Measurements from ENCODE around the gene DAAM2.

The DAAM2 gene

DNA sequence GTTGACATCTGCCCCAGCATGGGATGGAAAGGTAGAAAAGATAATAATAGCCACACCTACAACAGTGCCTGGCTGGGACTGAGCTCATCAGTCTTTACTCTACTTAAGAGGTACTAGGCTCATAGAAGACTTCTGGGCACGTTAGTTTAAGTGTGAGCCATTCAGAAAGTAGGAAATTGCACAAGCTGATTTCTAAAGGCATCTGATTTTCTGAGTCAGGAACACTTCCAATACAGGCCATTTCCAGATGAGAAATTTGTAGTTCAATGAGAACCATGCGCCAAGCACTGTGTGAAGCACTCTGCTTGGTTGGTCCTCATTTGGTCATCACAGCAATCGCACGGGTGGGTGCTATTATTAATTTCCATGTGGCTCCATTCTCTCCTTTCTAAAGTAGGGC is 99.8 kb downstream of the DAAM2 start:
- no peak for DNase-seq

DNA sequence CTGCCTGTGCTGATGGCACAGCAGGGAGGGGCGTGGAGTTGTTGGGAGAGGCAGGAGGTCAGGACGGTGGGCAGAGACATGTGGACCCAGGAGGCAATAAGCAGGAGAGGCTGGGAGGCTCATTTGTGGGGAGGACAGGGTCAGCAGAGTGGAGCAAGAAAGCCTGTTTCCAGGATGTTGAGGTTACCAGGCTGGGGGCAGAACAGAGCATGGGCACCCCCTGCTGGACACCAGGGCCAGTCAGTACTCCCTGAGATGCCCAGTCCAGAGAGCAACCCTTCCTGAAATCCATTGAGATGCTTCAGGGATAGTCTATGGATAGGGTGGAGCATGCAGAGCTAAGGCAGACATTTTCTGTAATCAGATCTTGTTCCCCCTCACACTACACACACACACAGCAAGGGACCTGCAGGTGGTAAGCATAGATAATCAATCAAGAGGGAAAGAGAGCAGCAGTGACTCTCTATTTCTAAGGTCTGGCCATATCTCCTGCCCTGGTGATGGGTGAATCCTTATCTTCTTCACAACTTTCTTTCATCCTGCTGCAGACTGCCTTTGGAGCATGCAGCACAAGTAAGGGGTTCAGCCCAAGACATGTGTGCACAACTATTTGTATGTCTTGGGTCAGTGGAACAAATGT is 100.4 kb downstream of the DAAM2 start:
- DNase-seq: peak; percentile 71

DNA sequence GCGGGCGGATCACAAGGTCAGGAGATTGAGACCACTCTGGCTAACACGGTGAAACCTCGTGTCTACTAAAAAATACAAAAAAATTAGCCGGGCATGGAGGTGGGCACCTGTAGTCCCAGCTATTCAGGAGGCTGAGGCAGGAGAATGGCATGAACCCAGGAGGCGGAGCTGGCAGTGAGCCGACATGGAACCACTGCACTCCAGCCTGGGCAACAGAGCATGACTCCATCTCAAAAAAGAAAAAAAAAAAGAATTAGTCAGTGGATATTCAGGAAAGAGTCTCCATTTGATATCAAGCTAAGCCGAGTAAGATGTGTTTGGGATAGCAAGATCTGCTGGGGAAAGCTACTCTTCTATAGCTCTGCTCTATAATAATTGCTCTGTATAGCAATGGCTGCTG is 101.1 kb downstream of the DAAM2 start:
- no peak for DNase-seq

DNA sequence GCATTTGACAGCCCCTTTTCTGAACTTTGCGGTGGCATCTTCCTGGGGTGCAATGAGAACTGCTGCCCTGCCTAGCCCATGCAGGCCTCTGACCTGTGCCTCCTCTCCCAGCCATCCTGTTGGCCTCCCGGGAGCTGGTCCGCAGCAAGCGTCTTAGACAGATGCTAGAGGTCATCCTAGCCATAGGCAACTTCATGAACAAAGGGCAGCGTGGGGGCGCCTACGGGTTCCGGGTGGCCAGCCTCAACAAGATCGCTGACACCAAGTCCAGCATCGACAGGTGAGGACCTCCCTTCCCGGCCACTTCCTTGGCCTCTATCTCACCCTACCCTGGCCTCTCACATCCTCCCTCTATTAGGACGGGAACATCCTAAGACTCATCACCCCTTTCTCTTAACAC is 104.5 kb downstream of the DAAM2 start:
- no peak for DNase-seq

DNA sequence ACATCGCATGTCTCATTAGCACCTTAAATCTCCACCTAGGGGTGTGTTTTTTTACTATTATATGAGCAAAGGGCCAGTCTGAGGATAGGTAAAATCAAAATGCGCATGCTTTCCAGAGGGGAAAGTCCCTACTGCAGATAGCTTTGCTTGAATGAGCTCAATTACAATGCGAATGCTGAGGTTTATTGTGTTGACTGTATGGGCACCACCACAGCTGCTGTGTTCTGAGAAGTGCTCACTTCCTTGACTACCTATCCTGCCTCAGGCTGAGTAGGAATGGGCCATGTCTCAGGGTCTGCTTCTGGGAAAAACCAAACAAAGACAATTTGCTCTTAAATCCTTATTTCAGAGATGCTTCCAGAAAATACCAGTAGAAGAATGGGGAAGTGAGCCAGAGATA is 105.5 kb downstream of the DAAM2 start:
- DNase-seq: no peak

DNA sequence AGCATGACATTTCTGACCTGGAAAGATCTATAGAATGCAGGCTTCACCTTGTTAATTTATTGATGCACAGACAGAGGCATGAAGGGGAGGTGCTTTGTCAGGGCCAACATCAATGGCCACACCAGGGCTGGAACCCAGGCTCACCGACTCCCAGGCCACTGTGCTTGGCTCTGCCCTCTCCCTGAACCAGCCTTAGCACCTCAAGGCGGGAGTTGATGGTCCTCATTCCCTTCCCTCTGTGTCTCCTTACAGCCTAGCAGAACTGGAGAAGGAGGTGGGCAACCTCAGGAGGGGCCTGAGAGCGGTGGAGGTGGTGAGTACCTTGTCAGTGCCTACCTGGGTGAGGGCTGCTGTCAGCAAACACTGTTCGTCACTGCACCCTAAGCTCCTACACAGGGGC is 106.4 kb downstream of the DAAM2 start:
- DNase-seq: no peak

DNA sequence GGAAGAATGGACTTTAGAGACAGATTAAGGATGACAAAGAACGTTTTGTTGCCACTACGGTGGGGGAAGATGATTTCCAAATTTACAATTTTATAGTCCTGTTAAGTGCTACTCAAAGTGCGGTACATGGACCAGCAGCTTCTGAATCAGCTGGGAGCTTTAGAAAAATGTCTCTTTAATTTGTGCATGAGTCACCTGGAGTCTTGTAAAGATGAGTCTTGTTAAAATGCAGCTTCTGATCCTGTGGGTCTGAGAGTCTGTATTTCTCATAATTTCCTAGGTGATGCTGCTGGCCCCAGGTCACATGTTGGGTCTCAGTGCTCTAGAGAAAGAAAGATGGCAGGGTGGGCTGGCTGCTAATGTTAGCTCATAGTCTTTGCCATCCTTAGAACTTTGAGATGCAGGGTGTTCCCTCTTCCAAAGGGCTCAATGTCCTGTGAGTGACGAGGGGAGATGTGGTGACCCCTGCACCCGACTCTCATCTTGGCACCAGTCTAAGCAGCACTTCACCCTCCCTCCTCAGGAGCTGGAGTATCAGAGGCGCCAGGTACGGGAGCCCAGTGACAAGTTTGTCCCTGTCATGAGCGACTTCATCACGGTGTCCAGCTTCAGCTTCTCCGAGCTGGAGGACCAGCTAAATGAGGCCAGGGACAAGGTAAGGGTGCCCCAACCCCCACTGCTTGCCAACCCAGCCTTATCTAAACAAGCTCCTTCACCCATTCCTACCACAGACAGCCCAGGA is 107.5 kb downstream of the DAAM2 start:
- DNase-seq: no peak

DNA sequence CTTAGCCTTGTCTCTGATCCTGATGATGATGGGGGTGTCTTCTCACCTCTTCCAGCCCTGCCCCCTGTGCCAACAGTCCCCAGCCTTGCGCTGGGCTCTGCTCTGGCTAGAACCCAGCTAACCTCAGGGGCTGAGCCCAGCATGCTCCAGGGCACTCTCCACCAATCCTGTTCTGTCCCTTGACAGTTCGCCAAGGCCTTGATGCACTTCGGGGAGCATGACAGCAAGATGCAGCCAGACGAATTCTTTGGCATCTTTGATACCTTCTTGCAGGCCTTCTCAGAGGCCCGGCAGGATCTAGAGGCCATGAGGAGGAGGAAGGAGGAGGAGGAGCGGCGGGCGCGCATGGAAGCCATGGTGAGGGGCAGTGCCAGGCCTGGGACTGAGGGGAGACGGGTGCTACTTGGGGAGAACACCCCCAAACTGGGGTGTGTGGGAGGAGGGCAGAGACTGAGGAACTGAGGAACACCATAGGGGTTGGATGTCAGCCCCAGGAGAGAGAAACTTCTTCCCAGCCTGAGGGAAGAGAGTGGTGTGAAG is 109.0 kb downstream of the DAAM2 start:
- no peak for DNase-seq

DNA sequence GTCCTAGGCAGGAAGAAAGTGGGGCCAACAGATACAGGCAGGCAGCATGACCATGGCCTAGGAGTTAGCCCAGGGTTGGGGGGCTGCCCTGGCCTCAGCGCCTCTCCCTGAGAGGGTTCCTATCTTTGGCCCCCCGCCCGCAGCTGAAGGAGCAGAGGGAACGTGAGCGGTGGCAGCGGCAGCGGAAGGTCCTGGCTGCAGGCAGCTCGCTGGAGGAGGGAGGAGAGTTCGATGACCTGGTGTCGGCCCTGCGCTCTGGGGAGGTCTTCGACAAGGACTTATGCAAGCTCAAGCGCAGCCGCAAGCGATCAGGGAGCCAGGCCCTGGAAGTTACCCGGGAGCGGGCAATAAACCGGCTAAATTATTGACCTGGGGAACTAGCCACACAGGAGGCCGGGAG is 109.5 kb downstream of the DAAM2 start:
- DNase-seq: no peak

DNA sequence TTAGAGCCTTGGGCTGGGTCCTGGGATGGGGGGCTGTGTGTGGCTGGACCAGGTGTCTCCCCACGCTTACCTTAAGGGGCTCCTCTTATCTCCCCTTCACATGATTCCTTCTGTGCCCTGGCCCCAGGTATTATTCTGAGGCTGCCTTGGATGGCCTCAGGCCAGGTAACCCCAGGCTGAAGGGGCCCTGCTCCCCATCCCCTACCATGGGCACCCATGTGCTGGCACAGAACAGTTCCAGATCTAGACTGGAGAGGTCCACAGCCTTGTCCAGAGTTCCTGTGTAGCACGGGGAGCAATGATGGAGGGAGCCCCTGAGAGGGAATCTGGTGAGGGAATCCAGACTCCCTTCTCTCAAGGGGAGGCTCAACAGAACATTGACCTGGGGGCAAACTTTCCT is 110.0 kb downstream of the DAAM2 start:
- no peak for DNase-seq

DNA sequence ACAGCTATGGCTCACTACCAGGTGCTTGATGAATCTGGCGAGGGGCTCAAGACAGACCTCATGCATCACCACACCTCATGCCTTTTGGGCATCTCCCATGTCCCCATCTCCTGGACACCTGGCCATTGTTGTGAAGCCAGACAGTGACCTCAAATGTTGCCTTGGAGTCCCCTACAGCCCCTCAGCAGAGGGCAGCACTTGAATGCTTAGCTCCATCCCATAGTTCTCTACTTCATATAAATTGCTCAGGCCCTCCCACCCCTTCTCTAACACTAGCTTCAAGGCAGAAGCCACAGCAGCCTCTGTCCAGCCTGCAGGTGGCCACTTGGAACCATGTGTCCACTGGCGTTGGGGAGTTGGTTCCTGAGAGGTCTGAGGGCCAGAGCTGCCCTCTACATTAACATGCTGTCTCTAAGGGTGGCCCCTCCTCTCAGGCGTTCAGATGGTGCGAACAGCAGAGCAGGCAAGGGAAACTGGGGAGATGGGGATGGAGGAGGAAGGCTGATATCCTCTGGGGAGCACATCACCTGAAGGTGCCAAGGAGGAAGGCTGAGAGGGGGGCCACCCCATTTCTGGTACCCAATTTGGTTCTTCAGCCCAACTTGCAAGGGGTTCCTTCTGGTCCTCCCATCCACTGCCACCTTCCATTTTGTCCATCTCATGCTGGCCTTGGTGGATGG is 110.8 kb downstream of the DAAM2 start:
- DNase-seq: no peak

DNA sequence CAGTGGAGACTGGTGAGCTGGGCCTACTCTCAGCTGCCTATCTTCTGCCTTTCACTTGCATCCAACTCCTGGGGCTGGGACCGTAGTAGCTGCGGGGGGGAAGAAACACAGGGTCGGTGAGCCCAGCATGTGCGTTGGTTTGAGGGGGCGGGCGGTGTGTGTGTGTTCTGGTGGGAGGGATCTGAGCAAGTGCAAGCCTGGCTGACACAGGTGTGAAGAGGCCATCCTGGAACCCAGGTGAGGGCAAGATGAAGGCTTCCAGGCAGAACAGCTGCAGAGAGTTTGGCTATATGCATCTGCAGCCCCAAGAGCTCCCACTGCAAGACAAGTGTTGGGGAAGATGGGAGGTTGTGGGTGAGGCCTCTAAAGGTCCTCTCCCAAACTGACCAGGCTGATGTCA is 111.5 kb downstream of the DAAM2 start:
- no peak for DNase-seq

DNA sequence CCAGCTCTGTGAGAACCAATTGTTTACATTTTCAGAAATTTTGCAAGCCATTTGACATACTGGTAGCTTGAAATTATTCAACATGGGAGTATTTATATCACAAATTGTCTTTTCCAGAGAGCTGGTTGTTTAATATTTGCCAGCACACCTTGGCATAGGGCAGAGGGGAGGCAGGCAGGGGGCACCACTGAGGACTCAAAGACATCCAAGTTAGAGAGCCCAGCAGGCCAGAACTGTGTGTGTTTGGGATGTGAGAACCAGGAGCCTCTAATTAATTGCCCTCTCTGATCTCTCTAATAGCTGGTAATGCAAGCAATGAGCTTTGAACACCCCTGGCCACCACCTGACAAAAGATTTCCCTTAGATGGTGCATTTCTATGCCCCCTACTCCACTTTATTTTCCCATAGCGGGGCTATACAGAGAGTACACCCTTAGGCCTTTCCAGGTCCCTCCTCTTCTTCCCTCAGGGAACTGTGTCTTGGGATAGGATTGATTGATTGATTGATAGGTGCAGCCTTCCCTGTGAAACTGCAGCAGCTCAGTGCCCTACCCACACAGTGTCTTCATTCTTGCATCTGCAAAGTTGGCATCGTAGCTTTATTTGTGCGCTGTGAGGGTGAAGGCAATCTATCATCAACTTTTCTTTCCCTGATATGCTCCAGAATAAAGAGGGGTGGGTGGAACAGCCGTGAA is 112.9 kb downstream of the DAAM2 start:
- DNase-seq: no peak

DNA sequence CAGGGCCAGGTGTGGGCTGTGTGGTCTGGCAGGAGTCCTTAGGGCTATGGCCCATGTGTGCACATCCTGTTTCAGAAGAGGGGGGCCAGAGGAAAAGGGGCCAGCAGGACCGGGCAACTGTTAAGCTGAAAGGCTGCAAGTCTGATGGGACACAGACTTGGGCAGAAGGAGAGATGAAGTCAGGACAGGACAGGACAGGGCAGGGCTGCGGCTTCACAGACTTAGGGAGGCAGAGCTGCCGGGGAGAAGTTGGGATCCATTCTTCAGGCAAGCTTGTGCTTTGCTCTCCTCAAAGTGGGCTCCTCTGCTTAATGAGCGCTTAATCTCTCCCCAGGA is 113.4 kb downstream of the DAAM2 start:
- DNase-seq: no peak

DNA sequence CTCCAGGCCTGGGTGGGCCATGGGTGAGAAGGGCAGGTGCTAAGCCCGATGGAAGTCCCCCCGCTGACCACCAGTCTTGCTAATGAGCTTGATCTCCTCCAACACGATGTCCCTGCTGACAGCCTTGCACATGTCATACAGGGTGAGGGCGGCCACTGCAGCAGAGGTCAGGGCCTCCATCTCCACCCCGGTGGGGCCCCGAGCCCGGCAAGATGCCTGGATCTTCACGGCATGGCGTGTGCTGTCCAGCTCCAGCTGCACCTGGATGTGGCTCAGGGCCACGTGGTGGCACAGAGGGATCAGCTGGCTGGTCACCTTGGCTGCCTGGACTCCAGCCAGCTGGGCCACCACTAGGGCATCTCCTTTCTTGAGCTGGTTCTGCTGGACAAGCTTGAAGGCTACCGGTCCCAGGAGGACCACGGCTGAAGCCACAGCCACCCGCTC is 114.2 kb downstream of the DAAM2 start:
- no peak for DNase-seq

DNA sequence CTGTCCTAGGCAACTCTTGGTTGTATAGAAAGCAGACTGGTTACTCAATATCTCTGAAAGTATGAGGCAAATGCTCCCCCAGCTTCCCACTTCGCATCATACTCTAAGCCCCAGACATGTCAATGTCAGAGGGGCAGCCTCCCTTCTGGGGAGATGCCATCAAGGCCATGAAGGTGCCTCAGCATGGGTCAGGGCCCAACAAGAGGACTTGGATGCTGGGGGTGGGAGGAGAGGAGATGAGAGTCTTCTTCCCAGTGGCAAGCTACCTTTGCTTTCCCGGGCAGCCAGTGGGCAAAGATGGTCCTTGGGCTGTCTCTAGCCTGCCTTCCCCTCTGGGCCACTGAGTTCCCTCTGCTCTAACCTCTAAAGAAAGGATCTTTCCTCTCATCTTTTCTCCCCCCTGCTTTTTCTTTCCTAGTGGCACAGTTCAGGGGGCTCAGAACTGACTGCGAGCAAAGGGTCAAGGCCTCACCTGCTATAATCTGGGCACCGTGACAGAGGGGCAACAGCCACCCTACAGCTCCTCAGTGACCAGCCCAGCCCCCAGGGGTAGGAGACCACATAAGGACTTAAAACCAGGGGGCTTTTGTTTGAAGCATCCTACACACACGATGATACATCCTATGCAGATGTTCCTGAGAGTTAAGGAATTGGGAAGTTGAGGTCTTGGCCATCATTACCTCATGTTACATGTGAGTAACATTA is 115.8 kb downstream of the DAAM2 start:
- no peak for DNase-seq

DNA sequence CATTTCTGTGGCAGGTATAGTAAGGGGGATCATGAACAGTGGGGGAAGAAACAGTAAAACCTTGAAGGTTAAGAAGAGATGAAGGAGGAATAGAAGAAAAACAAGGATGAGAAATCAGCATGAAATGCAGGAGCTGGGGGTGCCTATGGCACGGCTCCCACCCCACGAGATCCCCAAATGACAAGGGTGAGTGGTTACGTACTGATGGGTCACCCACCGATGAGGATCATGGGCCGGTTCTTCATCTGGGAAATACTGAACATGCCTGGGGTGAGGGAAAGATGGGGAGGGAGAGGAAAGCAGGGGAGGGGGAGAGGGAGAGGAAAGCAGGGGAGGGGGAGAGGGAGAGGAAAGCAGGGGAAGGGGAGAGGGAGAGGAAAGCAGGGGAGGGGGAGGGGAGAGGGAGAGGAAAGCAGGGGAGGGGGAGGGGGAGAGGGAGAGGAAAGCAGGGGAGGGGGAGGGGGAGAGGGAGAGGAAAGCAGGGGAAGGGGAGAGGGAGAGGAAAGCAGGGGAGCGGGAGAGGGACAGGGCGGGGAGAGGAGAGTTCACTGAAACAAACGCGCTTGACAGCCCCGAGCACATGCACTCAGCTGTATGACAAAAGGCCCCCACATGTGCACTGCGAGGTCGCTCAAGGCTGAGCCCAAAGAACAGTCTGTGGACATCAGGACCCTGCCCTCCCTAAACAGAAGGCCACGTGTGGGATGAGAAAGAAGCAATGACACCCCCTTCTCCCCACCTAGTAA is 116.8 kb downstream of the DAAM2 start:
- DNase-seq: no peak

DNA sequence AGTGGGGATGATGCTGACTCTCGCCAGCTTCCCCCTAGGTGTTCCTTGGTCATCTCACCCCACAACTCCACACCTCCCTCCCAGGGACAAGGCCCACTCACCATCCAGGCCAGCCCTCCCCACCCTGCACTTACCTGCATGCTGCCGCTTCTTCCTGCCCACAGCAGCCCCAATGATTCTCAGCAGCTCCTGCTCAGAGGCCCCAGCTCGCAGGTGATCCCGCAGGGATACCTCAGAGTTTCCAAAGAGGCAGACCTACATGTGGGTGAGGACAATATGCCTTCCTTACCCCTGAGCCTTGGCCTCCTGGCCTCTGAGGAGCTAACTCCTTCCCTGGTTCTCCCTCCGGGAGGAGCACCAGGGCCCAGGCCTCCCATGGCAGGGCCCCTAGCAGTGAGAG is 117.5 kb downstream of the DAAM2 start:
- no peak for DNase-seq

DNA sequence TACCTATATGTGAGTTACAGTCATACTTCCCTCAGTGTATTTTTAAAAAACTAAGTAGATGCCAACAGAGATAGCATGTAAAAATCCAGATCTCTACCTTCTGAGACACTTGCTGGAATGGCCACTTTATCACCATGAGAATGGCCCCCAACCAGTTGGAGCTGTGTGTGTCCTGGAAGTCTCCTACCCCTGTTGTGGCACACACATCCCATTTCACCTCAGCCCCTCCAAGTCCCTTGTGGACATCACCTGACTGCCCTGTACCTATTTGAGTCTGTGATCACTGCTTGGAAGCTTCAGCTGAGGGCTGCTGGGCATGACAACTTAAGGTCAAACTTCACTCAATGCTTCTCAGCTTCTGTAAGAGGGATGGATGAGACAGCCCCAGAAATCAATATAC is 118.0 kb downstream of the DAAM2 start:
- DNase-seq: no peak

DNA sequence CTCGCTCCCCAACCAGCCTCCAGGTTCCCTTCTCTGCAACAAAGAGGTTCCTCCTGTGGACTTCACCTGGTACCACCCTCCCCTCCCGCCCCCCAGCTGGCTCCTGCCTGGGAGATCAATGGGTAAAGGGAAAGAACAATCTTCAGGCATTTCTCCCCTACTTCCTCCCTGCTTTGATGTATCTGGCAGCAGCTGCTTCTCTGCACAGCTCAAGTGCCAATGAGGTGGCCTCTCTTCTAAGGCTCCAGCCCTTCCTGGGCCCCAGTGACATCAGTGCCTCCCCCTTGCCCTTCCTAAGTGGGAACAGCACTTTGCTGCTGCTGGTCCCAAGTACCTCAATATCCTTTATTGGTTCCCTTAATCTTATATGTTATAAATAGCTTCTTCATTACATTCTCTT is 118.6 kb downstream of the DAAM2 start:
- DNase-seq: no peak

DNA sequence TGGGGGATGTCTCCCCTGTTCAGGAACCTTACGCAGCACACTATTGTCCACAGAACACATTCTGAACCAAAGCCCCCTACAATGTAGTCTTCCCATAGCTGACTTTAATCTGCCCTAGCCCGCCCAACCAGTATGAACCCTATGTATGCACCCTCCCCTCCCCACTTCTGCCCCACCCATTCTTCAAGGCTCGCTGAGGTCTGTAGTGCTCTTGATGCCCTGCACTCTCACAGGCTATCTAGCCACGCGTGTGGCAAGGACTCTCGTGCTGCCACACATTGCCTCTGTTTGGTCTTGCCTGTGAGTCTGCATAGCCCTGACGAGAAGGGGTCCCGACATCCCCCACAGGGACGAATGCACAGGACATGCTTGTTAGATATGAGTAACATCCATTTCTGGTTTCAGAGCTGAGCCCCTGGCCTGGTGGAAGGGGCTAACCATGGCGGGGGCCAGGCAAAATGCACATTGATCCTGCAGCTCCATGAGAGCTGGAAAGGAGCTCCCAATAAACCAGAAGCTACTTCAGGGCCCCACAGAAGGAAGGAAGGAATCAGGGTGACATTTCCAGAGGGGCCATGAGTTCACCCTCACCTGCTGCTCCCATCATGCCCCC is 119.4 kb downstream of the DAAM2 start:
- DNase-seq: no peak

DNA sequence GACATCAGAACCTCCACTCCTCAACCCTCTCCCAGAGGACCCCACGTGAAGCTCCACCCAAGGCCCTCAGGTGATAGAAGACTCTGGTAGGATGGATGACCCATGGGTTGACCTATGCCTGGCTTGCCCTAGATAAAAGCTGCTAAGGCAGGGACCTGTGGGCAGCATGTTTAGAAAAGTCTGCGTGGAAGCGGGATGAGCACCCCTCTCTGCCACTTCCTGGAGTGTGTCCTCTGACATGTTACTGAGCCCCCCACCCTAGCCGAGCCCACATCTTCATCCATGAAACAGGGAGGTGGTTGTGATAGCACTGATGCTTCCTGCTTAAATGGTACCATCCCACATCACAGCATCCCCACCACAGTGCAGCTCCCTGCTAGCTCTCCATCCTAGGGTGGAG is 120.3 kb downstream of the DAAM2 start:
- DNase-seq: no peak
